Activated T-helper 2 cell treated with anti-CD3 and anti-CD28 coated beads, Interferon-gamma antibody, Interleukin-2, Interleukin-4, amounts not matched to agents 10 μg/mL and 5 μg/mL and 100 μg/mL, durations not matched to agents 14 hours and 24 hours and 36 hours (primary cell): ENCODE results near the gene KSR2. TPM values are rescaled to one million over a fixed set of nuclear protein-coding genes. Genes with fewer than 3 reads are reported as not detected.

Experiments
- DNase-seq: peaks from one replicate; pipeline ENCODE4 v3.0.0; 2021; ENCODE audit warnings: low spot score
- H3K27ac Mint-ChIP-seq: one replicate; pipeline ENCODE4 v1.8.0; 2021; ENCODE audit warnings: mixed read lengths
- H3K27me3 Mint-ChIP-seq: one replicate; pipeline ENCODE4 v1.8.0; 2021; ENCODE audit warnings: low read depth, mixed read lengths
- H3K36me3 Mint-ChIP-seq: one replicate; pipeline ENCODE4 v1.8.0; 2021; ENCODE audit warnings: low read depth, mixed read lengths
- H3K4me1 Mint-ChIP-seq: one replicate; pipeline ENCODE4 v1.8.0; 2021; ENCODE audit warnings: low read depth, mixed read lengths
- H3K4me3 Mint-ChIP-seq: one replicate; pipeline ENCODE4 v1.8.0; 2021; ENCODE audit warnings: low read depth, mild to moderate bottlenecking, moderate library complexity, mixed read lengths
- H3K9me3 Mint-ChIP-seq: one replicate; pipeline ENCODE4 v1.8.0; 2021; ENCODE audit warnings: mixed read lengths
- intact Hi-C: fragments of 100-400 bp; cut with micrococcal nuclease; formaldehyde crosslinking; loops from one replicate; pipeline ENCODE4 v1.15.1; 2023
- total RNA-seq: library from RNA; stranded (reverse); gene quantifications from 2 replicates; pipeline ENCODE4 v1.2.3, GENCODE V29; 2022

Gene KSR2
- total RNA-seq, 1 donor from 2014 or later, result 0.09 TPM

- no peaks in the 10 kb centered on the region for H3K36me3 Mint-ChIP-seq
- no peak for DNase-seq
- no peaks in the 10 kb centered on the region for H3K9me3 Mint-ChIP-seq
- no peaks in the 10 kb centered on the region for H3K4me1 Mint-ChIP-seq
- no peak overlapping the region for H3K4me3 Mint-ChIP-seq
- intact Hi-C loops, result no loop called here
- no peaks in the 10 kb centered on the region for H3K27me3 Mint-ChIP-seq
- H3K27ac Mint-ChIP-seq, result no peak overlapping the region
Observed at GRCh38 chr12:117447665-117448366, 521.0 kb downstream of the KSR2 start.

- Mint-ChIP-seq H3K4me1 (no peaks in the 10 kb centered on the region), H3K9me3 (no peaks in the 10 kb centered on the region), H3K27ac (no peak overlapping the region), H3K36me3 (no peaks in the 10 kb centered on the region), H3K27me3 (no peaks in the 10 kb centered on the region), H3K4me3 (no peak overlapping the region)
- DNase-seq, result no peak
- intact Hi-C loops, result no loop called here
Observed at GRCh38 chr12:117444781-117445180, 524.0 kb downstream of the KSR2 start.

- no peak overlapping the region for H3K4me3 Mint-ChIP-seq
- no peaks in the 10 kb centered on the region for H3K27me3 Mint-ChIP-seq
- intact Hi-C loops, result no loop called here
- no peaks in the 10 kb centered on the region for H3K4me1 Mint-ChIP-seq
- no peak overlapping the region for H3K27ac Mint-ChIP-seq
- no peaks in the 10 kb centered on the region for H3K36me3 Mint-ChIP-seq
- DNase-seq, result no peak
- H3K9me3 Mint-ChIP-seq, result no peaks in the 10 kb centered on the region
Observed at GRCh38 chr12:117441751-117442150, 527.0 kb downstream of the KSR2 start.

GRCh38 chr12:117440384-117440783, 528.4 kb downstream of the KSR2 start:
- H3K4me1 Mint-ChIP-seq, result no peaks in the 10 kb centered on the region
- DNase-seq, result no peak
- no peak overlapping the region for H3K4me3 Mint-ChIP-seq
- H3K27ac Mint-ChIP-seq, result no peak overlapping the region
- no peaks in the 10 kb centered on the region for H3K27me3 Mint-ChIP-seq
- H3K36me3 Mint-ChIP-seq, result no peaks in the 10 kb centered on the region
- H3K9me3 Mint-ChIP-seq, result no peaks in the 10 kb centered on the region
- intact Hi-C loops, result no loop called here

- H3K27me3 Mint-ChIP-seq, result no peaks in the 10 kb centered on the region
- H3K36me3 Mint-ChIP-seq, result no peaks in the 10 kb centered on the region
- H3K4me1 Mint-ChIP-seq, result no peaks in the 10 kb centered on the region
- no peak overlapping the region for H3K27ac Mint-ChIP-seq
- H3K9me3 Mint-ChIP-seq, result no peaks in the 10 kb centered on the region
- intact Hi-C loops, result no loop called here
- no peak for DNase-seq
- H3K4me3 Mint-ChIP-seq, result no peak overlapping the region
Observed at GRCh38 chr12:117439531-117440001, 529.2 kb downstream of the KSR2 start.

GRCh38 chr12:117438809-117439208, 530.0 kb downstream of the KSR2 start:
- no peaks in the 10 kb centered on the region for H3K9me3 Mint-ChIP-seq
- no peaks in the 10 kb centered on the region for H3K36me3 Mint-ChIP-seq
- no peaks in the 10 kb centered on the region for H3K27me3 Mint-ChIP-seq
- H3K4me3 Mint-ChIP-seq, result no peak overlapping the region
- no peak for DNase-seq
- no peak overlapping the region for H3K27ac Mint-ChIP-seq
- no peaks in the 10 kb centered on the region for H3K4me1 Mint-ChIP-seq
- intact Hi-C loops, result no loop called here

- Mint-ChIP-seq H3K4me3 (no peak overlapping the region), H3K4me1 (no peaks in the 10 kb centered on the region), H3K27ac (no peak overlapping the region), H3K9me3 (no peaks in the 10 kb centered on the region), H3K36me3 (no peaks in the 10 kb centered on the region), H3K27me3 (no peaks in the 10 kb centered on the region)
- DNase-seq, result no peak
- intact Hi-C loops, result no loop called here
Observed at GRCh38 chr12:117437516-117438255, 531.1 kb downstream of the KSR2 start.

- DNase-seq, result no peak
- H3K36me3 Mint-ChIP-seq, result no peaks in the 10 kb centered on the region
- no peaks in the 10 kb centered on the region for H3K4me1 Mint-ChIP-seq
- no peak overlapping the region for H3K4me3 Mint-ChIP-seq
- no peaks in the 10 kb centered on the region for H3K27me3 Mint-ChIP-seq
- H3K9me3 Mint-ChIP-seq, result no peaks in the 10 kb centered on the region
- no peak overlapping the region for H3K27ac Mint-ChIP-seq
- intact Hi-C loops, result no loop called here
Observed at GRCh38 chr12:117433878-117434277, 534.9 kb downstream of the KSR2 start.

GRCh38 chr12:117430246-117430645, 538.5 kb downstream of the KSR2 start:
- Mint-ChIP-seq H3K4me3 (no peak overlapping the region), H3K27ac (no peak overlapping the region)

GRCh38 chr12:117427211-117427610, 541.6 kb downstream of the KSR2 start:
- Mint-ChIP-seq H3K36me3 (no peaks in the 10 kb centered on the region), H3K27ac (no peak overlapping the region), H3K9me3 (peaks cover 3% of the 10 kb centered on the region), H3K27me3 (no peaks in the 10 kb centered on the region), H3K4me1 (no peaks in the 10 kb centered on the region), H3K4me3 (no peak overlapping the region)
- no peak for DNase-seq
- intact Hi-C loops, result no loop called here

More at GRCh38 chr12:117430246-117430645, 538.5 kb downstream of the KSR2 start:
- no peaks in the 10 kb centered on the region for H3K4me1 Mint-ChIP-seq
- H3K36me3 Mint-ChIP-seq, result no peaks in the 10 kb centered on the region
- H3K27me3 Mint-ChIP-seq, result no peaks in the 10 kb centered on the region
- intact Hi-C loops, result no loop called here
- DNase-seq, result no peak
- H3K9me3 Mint-ChIP-seq, result peaks cover 3% of the 10 kb centered on the region

- Mint-ChIP-seq H3K36me3 (no peaks in the 10 kb centered on the region), H3K4me1 (no peaks in the 10 kb centered on the region), H3K27ac (no peak overlapping the region), H3K27me3 (no peaks in the 10 kb centered on the region), H3K9me3 (no peaks in the 10 kb centered on the region), H3K4me3 (no peak overlapping the region)
- intact Hi-C loops, result no loop called here
- no peak for DNase-seq
Observed at GRCh38 chr12:117421987-117422386, 546.8 kb downstream of the KSR2 start.

- Mint-ChIP-seq H3K9me3 (no peaks in the 10 kb centered on the region), H3K27ac (no peak overlapping the region), H3K4me3 (no peak overlapping the region), H3K27me3 (no peaks in the 10 kb centered on the region), H3K4me1 (no peaks in the 10 kb centered on the region), H3K36me3 (no peaks in the 10 kb centered on the region)
- intact Hi-C loops, result no loop called here
- no peak for DNase-seq
Observed at GRCh38 chr12:117421068-117421752, 547.6 kb downstream of the KSR2 start.

GRCh38 chr12:117417004-117417403, 551.8 kb downstream of the KSR2 start:
- H3K27me3 Mint-ChIP-seq, result no peaks in the 10 kb centered on the region
- H3K27ac Mint-ChIP-seq, result no peak overlapping the region
- H3K9me3 Mint-ChIP-seq, result no peaks in the 10 kb centered on the region
- H3K4me3 Mint-ChIP-seq, result no peak overlapping the region
- intact Hi-C loops, result no loop called here
- DNase-seq, result no peak
- H3K4me1 Mint-ChIP-seq, result no peaks in the 10 kb centered on the region
- H3K36me3 Mint-ChIP-seq, result no peaks in the 10 kb centered on the region
